ENCODE results near the gene LIMK1.
"Not testable (repeated sequence)": the region's sequence is repeated elsewhere in the genome, so short reads cannot be mapped to it uniquely, and the experiment has no call there.

The LIMK1 gene

DNA sequence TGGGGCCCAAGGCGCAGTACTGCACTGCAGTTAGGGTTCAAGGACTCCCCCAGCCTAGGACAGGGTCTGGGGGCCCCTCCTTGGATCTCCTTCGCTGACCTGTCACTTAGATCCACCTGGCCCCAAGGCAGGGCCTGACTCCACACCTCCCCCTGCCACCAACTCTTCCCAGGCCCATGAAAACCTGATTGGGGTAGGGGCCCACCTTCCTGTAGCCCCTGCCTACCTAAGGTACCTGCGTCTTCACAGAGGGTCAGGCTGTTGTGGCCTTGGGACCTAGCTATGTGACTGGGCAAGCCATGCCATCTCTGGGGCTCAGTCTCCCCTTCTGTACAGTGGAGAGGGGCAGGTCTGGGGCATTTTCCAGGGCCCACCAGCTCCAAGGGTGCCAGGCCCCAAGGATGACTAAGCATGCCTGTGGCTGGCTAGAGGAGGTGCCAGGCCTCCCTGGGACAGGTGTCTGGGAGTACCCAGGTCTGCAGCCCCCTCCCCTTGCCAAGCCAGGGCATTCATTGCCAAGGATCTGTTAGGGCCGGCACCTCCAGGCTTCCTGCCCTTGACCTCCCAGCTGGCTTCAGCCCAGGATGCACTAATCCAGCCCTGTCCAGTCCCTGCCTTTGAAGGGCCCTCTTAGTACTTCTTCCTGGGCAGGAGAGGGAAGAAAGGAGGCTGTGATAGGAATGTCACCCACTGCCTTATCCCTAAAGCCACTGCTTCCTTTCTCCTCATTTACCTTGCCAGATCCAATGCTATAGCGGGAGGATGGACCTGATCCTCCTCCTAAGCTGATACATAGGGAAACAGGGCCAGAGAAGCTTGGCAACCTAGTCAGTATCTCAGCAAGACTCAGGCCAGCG is 1.3 kb downstream of the LIMK1 start:
- no peak for DNase-seq

DNA sequence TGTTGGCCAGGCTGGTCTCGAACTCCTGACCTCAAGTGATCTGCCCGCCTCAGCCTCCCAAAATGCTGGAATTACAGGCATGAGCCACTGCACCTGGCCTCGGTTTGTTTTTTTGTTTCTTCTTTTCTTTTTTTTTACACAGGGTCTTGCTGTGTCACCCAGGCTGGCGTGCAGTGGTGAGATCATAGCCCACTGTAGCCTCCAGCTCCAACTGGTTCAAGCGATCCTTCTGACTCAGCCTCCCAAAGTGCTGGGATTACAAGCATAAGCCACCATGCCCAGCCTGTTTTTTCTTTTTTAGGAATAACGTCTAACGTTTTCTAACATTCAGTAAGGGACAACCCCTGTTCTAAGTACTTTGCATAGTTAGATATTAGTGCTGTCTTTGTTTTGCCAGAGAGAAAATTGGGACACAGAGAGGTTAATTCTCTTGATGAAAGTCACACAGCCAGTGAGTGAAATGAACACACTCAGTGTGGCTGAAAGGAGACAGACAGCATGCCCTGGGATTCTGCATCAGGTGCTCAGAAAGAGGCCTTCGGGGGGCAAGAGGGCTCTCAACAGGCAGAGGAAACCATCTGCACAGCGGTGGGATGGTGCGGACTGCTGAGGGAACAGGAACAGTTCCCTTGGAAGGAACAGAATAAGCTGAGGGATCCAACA is 4.3 kb downstream of the LIMK1 start:
- DNase-seq, result no peak

DNA sequence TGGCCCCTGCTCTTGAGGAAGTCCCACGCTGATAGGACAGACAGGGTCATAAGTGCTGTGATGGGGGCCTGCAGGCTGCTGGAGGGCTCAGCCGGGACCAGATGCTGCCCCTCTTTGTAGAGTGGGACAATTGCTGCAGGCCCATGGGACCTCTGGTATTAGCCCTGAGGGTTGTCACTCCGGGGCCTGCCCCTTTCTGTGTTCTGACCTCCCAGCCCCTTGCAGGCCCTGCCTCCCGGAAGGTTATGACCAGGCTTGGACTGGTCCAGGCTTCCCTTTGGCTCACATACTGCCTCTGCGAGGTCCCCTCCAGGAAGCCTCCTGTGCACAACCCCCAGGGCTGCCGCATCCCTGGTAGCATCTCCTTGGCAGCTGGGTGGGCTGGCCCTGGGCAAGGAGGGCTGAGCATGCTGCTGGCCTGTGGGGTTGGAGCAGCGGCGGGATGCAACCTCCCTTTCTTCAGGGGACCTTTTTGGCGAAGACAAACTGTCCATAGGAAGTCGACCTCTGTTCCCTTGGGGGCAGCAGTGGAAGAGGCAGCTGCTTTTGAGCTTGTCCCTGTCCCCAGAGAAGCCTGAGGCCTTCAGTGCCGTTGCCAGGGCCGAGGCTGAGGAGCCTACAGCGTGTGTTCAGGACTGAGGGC is 8.8 kb downstream of the LIMK1 start:
- no peak for DNase-seq

DNA sequence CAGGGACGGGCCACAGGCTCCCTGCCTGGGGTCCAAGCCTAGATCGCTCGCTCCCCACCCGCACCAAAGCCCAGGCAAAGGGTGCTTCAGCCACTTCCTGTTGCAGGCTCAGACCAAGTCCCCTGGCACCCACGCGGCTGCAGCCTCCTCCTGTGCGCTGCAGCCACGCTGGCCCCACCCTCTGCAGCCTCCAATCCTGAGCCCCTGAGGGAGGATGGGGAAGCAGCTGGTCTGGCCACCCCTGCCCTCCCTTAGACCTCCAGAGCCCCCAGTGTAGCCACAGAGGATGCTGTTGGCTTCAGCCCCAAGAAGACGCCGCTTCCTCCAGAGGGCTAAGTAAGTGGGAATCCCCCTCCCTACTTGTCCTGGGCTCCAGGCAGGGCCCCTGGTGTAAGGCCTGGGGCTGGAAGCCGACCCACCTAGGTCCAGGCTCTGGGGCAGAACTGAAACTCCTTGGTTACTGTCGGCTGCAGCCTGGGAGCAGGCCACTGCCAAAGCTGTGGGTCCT is 9.4 kb downstream of the LIMK1 start:
- no peak for DNase-seq

DNA sequence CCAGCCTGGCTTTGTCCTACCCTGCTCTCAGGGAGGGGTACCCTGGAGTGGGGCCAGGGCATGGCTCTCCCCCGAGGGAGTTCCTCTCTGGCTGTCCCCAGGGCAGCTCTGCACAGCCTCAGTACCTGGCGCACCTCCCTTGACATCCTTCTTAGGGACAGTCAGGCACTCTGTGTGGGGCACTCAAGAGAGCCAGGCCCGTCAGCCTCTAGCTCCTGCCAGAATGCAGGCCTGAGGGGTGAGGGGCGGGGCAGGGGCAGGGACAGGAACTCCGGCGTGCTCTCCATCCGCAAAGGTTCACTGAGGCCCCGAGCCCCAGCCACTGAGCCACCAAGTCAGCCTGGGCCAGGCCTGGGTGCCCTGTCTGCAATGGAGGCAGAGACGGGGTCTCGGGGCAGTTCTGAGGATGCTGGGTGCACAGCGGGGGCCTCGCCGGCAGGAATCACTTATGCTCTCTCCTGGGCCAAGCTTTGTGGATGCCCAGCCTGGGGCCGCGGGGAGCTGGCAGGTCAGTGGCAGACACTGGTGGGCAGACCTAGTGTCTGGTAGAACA is 10.1 kb downstream of the LIMK1 start:
- DNase-seq, result no peak

DNA sequence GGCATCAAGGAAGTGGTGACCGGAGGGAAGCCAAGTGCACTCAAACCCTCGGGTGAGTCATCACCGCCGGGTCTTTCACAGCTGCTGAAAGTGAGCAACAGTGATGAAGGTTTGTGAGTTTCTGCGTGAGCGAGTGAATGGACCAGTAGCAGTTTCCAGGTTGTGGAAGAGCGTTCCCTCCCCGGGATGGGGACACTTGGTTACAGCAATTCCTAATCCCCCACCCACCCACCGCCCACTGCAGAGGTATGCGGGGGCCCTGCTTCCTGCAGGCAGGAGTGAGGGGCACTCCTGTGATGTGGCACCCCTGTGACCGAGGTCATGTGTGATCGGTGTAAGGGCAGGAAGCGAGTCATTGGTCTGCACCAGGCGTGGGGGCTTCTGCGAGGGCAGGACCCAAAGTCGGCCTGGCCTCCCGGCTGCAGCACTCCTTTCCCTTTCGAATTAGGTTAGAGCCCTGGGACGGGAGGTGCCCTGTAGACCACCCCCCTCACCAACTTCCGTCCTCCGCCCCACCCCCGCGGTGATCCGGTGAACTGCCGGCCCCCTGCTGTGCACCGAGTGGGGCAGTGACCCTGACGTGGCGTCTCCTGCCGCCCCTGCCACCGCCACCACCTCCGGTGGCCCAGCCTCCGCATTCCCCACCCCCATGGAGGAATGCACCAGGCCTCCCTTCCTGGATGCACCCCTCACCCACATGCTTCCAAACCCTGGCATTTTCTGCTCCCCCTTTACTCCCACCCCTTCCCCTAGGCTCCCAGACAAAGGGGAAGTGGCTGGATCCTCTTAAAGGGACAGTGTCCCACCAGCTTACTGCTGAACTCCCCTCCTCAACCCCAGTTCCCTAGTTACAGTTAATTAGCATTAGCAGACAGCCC is 10.9 kb downstream of the LIMK1 start:
- no peak for DNase-seq

DNA sequence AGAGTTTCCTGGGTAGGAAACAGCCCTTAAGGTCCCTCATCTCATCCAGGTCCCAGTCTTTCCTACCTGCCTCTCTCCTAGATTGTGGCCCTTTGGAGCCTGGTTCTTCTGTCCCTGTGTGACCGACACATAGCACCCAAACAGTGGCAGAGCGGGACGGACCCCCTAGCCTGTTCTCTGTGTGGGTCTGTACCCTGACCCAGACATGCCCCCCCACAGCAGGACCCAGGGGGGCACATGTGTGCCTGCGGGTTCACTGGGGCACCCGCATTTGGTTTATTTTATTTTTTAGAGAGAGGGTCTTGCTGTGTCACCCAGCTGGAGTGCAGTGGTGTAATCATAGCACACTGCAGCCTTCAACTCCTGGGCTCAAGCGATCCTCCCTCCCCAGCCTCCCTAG is 11.5 kb downstream of the LIMK1 start:
- no peak for DNase-seq

DNA sequence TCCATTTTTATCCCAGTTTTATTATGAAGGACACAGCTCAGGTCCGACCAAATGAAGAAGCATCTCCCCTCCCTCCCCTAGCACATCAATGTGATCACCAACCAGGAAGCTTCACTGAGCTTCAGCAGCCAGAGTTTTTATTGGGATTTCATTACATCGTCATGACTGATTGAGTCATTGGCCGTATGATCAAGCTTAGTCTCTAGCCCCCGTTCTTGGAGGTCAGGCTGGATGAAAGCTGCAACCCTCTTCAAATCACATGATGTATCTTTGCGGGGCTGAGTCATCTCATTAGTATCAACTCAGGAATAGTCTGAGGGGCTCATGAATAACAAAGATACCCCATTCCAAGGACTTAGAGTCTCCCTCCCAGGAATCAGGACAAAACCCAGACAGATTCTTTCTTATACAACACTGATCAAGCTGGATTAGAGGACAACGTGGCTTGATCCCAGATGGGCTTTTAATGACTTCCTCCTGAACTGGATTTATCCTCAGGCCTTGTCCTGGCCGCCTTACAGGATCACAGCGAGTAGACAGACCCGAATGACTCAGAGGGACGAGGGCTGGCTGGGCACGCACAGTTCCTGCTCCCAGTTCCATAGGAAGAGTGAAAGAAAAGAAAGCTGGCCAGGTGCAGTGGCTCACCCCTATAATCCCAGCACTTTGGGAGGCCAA is 14.5 kb downstream of the LIMK1 start:
- DNase-seq, result no peak

DNA sequence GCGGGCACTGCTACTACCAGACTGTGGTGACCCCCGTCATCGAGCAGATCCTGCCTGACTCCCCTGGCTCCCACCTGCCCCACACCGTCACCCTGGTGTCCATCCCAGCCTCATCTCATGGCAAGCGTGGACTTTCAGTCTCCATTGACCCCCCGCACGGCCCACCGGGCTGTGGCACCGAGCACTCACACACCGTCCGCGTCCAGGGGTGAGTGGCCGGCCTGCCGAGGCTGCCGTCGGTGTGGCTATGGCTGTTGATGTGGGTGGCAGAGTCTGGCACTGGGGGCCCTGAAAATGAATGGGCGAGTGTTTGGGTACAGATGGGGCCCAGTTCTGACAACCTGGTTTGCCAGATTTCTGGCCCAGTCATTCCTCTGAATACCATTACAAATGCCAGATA is 15.4 kb downstream of the LIMK1 start:
- no peak for DNase-seq

DNA sequence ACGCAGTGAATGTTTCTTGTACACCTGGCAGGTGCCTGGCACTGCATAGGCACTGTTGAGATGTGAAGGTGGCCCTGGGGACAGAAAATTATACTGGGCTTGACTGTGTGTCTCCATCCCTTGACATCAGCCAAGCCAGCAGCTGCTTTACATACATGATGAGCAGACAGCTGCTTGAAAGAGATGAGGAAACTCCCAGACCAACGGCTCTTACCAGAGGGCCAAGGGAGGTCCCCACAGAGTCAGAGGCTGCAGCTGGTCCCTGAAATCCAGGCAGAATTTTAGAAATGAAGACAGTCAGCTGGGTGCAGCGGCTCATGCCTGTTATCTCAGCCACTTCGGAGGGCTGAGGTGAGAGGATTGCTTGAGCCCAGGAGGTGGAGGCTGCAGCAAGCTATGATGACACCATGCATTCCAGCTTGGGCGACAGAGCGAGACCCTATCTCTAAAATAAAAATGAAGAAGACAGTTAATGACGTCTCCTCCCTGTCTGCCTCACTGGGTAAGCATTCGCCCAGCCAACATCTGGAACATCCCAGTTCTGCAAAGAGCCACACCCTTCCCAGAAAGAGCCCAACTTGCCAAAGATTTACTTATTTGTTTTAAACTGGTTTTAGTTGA is 17.6 kb downstream of the LIMK1 start:
- DNase-seq, result no peak

DNA sequence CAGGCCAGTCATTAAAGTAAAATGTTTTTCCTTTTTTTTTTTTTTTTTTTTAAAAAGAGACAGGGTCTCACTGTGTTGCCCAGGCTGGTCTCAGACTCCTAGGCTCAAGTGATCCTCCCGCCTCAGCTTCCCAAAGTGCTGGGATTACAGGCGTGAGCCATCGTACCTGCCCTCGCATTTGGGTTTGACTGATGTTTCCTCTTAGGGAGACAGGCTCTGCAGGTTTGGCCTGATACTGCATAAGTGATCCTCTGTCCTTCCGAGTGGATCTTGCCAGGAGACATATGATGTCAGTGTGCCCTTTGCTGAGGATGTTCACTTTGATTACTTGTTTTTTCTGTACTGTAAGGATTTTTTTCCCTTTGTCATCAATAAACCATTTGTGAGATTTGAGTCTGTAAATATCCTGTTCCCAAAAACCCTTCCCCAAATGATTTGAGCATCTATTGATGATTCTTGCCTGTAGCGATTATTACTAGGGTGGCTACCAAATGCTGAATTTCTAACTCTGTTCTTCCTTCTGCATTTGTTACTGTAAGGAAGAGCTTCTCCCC is 19.7 kb downstream of the LIMK1 start:
- no peak for DNase-seq

DNA sequence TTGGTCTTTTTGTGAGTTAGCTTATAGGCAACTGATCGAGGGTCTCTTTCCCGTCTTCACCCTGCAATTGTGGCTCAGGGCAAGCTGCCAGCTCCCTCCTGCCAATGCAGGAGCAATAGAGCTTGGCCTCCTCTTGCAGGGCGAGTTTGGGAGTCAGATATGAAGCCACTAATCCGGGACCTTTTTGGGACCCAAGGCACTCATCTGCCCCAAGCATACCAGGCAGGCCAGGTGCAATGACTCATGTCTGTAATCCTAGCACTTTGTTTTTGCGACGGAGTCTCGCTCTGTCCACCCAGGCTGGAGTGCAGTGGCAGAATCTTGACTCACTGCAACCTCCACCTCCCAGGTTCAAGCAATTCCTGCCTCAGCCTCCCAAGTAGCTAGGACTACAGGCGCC is 21.1 kb downstream of the LIMK1 start:
- no peak for DNase-seq

DNA sequence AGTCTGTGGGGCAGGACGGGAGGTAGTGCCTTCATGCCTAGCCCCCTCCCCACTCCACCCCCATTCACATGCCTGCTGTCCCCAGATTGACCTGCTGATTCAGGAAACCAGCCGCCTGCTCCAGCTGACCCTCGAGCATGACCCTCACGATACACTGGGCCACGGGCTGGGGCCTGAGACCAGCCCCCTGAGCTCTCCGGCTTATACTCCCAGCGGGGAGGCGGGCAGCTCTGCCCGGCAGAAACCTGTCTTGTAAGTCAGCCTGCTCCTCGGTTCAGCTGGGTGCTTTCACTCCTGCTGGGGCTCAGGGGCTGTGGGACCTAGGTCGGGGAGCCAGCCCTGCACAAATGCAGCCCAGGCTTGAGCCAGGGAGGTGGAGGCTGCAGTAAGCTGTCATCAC is 22.4 kb downstream of the LIMK1 start:
- no peak for DNase-seq

DNA sequence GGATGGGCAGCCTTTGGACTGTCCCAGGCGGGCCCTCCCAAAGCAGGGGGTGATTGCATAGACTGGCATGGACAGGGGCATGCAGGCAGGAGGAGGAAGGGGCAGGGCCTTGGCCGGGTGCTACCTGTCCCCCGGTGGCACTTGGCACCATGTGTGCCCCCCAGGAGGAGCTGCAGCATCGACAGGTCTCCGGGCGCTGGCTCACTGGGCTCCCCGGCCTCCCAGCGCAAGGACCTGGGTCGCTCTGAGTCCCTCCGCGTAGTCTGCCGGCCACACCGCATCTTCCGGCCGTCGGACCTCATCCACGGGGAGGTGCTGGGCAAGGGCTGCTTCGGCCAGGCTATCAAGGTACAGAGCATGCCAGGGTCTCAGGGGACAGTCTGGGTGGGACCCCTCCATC is 23.2 kb downstream of the LIMK1 start:
- no peak for DNase-seq

DNA sequence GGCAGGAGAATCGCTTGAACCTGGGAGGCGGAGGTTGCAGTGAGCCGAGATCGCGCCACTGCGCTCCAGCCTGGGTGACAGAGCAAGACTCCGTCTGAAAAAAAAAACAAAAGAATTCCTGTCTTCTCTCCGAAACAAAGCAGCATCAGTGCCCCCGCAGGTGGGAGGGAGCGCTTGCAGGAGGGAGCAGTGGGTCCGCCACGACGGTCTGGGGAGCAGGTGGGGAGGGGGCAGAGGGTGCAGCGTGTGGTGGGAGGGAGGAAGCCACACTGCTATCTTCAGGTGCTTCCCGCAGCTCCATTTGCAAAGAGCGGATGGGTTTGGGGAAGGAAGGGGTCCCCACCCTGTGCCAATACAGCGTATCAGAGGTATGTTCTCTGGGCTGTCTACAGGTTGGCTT is 31.7 kb downstream of the LIMK1 start:
- DNase-seq, result no peak

DNA sequence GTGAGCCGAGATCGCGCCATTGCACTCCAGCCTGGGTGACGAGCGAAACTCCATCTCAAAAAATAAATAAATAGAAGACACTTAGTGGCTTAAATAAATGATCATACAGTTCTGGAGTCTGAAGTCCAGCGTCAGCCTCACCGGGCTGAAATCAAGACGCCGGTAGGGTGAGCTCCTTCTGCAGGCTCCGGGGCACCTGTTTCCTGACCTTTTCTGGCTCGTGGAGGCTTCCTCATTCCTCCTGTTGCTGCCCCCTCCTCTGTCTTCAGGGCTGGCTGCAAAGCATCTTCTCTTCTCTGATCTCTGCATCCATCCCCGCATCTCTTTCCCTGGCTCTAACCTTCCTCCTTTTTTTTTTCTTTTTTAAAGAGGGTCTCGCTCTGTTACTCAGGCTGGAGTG is 32.8 kb downstream of the LIMK1 start:
- DNase-seq, result no peak

DNA sequence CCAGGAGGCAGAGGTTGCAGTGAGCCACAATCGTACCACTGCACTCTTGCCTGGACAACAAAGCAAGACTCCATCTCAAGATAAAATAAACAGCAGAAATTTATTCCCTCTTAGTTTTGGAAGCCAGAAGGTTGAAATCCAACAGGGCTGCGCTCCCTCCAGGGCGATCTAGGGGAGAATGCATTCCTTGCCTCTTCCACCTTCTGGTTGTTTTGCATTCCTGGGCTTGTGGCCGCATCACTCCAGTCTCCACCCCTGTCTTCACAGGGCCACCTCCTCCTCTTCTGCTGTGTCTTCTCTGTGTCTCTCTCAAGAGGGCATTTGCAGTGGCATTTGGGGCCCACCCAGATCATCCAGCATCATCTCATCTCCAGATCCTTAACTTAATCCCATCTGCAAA is 36.2 kb downstream of the LIMK1 start:
- no peak for DNase-seq

DNA sequence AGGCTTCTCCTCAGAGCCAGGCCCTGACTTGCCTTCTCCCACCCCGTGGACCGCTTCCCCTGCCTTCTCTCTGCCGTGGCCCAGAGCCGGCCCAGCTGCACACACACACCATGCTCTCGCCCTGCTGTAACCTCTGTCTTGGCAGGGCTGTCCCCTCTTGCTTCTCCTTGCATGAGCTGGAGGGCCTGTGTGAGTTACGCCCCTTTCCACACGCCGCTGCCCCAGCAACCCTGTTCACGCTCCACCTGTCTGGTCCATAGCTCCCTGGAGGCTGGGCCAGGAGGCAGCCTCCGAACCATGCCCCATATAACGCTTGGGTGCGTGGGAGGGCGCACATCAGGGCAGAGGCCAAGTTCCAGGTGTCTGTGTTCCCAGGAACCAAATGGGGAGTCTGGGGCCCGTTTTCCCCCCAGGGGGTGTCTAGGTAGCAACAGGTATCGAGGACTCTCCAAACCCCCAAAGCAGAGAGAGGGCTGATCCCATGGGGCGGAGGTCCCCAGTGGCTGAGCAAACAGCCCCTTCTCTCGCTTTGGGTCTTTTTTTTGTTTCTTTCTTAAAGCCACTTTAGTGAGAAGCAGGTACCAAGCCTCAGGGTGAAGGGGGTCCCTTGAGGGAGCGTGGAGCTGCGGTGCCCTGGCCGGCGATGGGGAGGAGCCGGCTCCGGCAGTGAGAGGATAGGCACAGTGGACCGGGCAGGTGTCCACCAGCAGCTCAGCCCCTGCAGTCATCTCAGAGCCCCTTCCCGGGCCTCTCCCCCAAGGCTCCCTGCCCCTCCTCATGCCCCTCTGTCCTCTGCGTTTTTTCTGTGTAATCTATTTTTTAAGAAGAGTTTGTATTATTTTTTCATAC is 38.0 kb downstream of the LIMK1 start:
- DNase-seq, result no peak

DNA sequence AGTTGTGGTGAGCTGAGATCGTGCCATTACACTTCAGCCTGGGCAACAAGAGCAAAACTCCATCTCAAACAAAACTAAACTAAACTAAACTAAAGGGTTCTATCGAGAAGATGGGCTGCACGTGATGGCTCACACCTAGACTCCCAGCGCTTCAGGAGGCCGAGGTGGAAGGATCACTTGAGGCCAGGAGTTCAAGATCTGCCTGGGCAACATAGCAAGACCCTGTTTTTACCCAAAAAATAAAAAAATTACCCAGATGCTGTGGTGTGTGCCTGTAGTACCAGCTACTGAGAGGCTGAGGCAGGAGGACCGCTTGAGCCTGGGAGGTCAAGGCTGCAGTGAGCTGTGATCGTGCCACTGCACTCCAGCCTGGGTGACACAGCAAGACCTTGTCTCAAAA is 40.3 kb downstream of the LIMK1 start:
- not testable (repeated sequence) for DNase-seq

DNA sequence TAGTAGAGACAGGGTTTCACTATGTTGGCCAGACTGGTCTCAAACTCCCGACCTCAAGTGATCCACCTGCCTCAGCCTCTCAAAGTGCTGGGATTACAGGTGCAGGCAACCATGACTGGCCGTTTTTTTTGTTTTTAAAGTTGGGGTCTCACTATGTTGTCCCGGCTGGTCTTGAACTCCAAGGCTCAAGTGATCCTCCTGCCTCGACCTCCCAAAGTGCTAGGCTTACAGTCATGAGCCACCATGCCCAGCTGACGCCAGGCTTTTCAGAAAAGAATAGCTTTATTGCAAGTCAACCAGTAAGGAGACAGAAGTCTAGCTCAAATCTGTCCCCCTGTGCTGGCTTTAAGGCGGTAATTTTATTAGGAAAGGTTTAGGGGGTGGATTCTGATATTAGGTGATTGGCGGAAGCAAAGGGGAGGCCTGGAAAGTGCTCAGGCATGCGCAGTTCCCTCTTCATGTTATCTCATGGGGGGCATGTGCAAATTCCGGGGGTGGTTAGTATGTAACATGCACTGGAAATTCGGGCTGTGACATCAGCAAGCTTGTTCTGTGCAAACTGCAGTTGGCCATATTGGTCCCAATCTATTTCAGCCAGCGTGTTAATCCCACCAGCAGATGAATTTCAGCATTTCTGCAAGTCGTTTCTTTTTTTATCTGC is 42.7 kb downstream of the LIMK1 start:
- no peak for DNase-seq

Measured in NCI-H1048 (cell line).